ENCODE data around the gene MRAS.

The MRAS gene

GRCh38 chr3:138399766-138400165 lies 51.4 kb downstream of the MRAS start:
- Histone ChIP-seq H3K4me1 (ENCODE audit: control insufficient read depth, insufficient read depth, low read depth, low read length) (no peaks in the 10 kb centered on the region), H4K8ac (ENCODE audit: low read length) (no peak overlapping the region), H2AK5ac (ENCODE audit: low read length, severe bottlenecking) (no peak overlapping the region), H2BK5ac (ENCODE audit: low read depth, low read length, poor library complexity, severe bottlenecking) (no peak overlapping the region), H3K4me3 (ENCODE audit: insufficient read depth in 1 of 2, low read depth in 1 of 2, low read length in 2 of 2) (no peak overlapping the region), H2BK15ac (ENCODE audit: low read depth, poor library complexity, severe bottlenecking) (no peak overlapping the region), H3K18ac (ENCODE audit: low read depth in 1 of 2, low read length in 2 of 2) (no peak overlapping the region), H3K36me3 (ENCODE audit: control insufficient read depth in 1 of 2, insufficient read depth in 2 of 2, low read depth in 1 of 2, low read length in 2 of 2) (peaks cover 41 to 73% of the 10 kb centered on the region in 2 experiments), H3K4me2 (ENCODE audit: low read length, poor library complexity, severe bottlenecking) (no peak overlapping the region), H4K91ac (ENCODE audit: low read length) (no peak overlapping the region), H3K14ac (ENCODE audit: low read length in 2 of 2) (no peak overlapping the region), H2BK12ac (ENCODE audit: low read length in 2 of 2) (no peak overlapping the region), H2AFZ (ENCODE audit: low read depth, low read length) (no peak overlapping the region), H3K79me1 (replicated peaks; ENCODE audit: low read length, poor library complexity, severe bottlenecking) (peaks cover 10% of the 10 kb centered on the region), H3K9ac (ENCODE audit: low read length) (no peak overlapping the region), H2BK120ac (ENCODE audit: low read depth, low read length) (no peak overlapping the region), H3K27ac (ENCODE audit: low read length, poor library complexity, severe bottlenecking) (no peak overlapping the region), H3K27me3 (ENCODE audit: control insufficient read depth in 1 of 2, insufficient read depth in 1 of 2, low read length in 2 of 2) (no peaks in the 10 kb centered on the region), H3K4ac (ENCODE audit: low read depth in 1 of 2, low read length in 2 of 2) (no peak overlapping the region), H3K9me3 (ENCODE audit: control insufficient read depth, low read length) (no peaks in the 10 kb centered on the region), H3K23ac (ENCODE audit: low read length in 2 of 2) (no peak overlapping the region)
- no peak for DNase-seq
- WGBS = 85% methylated on average over 10 of the region's 10 CpGs

GRCh38 chr3:138400651-138401070 lies 52.3 kb downstream of the MRAS start:
- Histone ChIP-seq H3K27ac (ENCODE audit: low read length, poor library complexity, severe bottlenecking) (no peak overlapping the region), H3K27me3 (ENCODE audit: control insufficient read depth in 1 of 2, insufficient read depth in 1 of 2, low read length in 2 of 2) (no peaks in the 10 kb centered on the region), H4K8ac (ENCODE audit: low read length) (no peak overlapping the region), H3K4me1 (ENCODE audit: control insufficient read depth, insufficient read depth, low read depth, low read length) (no peaks in the 10 kb centered on the region), H3K14ac (ENCODE audit: low read length in 2 of 2) (no peak overlapping the region), H3K36me3 (ENCODE audit: control insufficient read depth in 1 of 2, insufficient read depth in 2 of 2, low read depth in 1 of 2, low read length in 2 of 2) (peaks cover 46 to 82% of the 10 kb centered on the region in 2 experiments), H3K4me2 (ENCODE audit: low read length, poor library complexity, severe bottlenecking) (no peak overlapping the region), H2BK12ac (ENCODE audit: low read length in 2 of 2) (no peak overlapping the region), H2BK5ac (ENCODE audit: low read depth, low read length, poor library complexity, severe bottlenecking) (no peak overlapping the region), H4K91ac (ENCODE audit: low read length) (no peak overlapping the region), H3K9ac (ENCODE audit: low read length) (no peak overlapping the region), H2BK15ac (ENCODE audit: low read depth, poor library complexity, severe bottlenecking) (no peak overlapping the region), H3K18ac (ENCODE audit: low read depth in 1 of 2, low read length in 2 of 2) (no peak overlapping the region), H3K9me3 (ENCODE audit: control insufficient read depth, low read length) (no peaks in the 10 kb centered on the region), H2BK120ac (ENCODE audit: low read depth, low read length) (no peak overlapping the region), H3K79me1 (replicated peaks; ENCODE audit: low read length, poor library complexity, severe bottlenecking) (peaks cover 8% of the 10 kb centered on the region), H2AFZ (ENCODE audit: low read depth, low read length) (no peak overlapping the region), H3K23ac (ENCODE audit: low read length in 2 of 2) (no peak overlapping the region), H3K4ac (ENCODE audit: low read depth in 1 of 2, low read length in 2 of 2) (no peak overlapping the region), H2AK5ac (ENCODE audit: low read length, severe bottlenecking) (no peak overlapping the region), H3K4me3 (ENCODE audit: insufficient read depth in 1 of 2, low read depth in 1 of 2, low read length in 2 of 2) (no peak overlapping the region)
- no peak for DNase-seq
- 86% methylated on average over 2 of the region's 2 CpGs for WGBS

DNA sequence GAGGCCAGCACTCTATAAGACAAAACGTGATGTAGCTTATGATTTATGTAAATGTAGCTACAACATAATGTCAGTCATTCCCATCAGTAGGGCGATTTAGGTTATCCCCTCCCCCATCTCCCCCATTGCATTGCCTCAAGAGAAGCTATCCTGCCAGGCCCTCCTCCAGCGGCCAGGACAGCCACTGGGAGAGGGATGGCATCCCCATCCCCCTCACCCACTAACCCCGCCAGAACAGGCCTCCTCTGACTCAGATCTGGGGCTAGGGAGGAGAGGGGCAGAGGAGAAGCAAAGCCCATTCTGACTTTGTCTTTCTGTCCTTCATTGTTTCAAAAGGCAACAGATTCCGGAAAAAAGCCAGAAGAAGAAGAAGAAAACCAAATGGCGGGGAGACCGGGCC lies 53.5 kb downstream of the MRAS start:
- Histone ChIP-seq H3K4me2 (ENCODE audit: low read length, poor library complexity, severe bottlenecking) (no peak overlapping the region), H3K23ac (ENCODE audit: low read length in 2 of 2) (no peak overlapping the region), H3K79me1 (replicated peaks; ENCODE audit: low read length, poor library complexity, severe bottlenecking) (peaks cover 4% of the 10 kb centered on the region), H2BK12ac (ENCODE audit: low read length in 2 of 2) (no peak overlapping the region), H3K9me3 (ENCODE audit: control insufficient read depth, low read length) (no peaks in the 10 kb centered on the region), H3K27me3 (ENCODE audit: control insufficient read depth in 1 of 2, insufficient read depth in 1 of 2, low read length in 2 of 2) (no peaks in the 10 kb centered on the region), H3K4ac (ENCODE audit: low read depth in 1 of 2, low read length in 2 of 2) (no peak overlapping the region), H2BK120ac (ENCODE audit: low read depth, low read length) (no peak overlapping the region), H2AFZ (ENCODE audit: low read depth, low read length) (no peak overlapping the region), H2BK5ac (ENCODE audit: low read depth, low read length, poor library complexity, severe bottlenecking) (no peak overlapping the region), H3K36me3 (ENCODE audit: control insufficient read depth in 1 of 2, insufficient read depth in 2 of 2, low read depth in 1 of 2, low read length in 2 of 2) (peaks cover 44 to 85% of the 10 kb centered on the region in 2 experiments), H4K8ac (ENCODE audit: low read length) (no peak overlapping the region), H3K14ac (ENCODE audit: low read length in 2 of 2) (no peak overlapping the region), H3K9ac (ENCODE audit: low read length) (no peak overlapping the region), H4K91ac (ENCODE audit: low read length) (no peak overlapping the region), H3K4me3 (ENCODE audit: insufficient read depth in 1 of 2, low read depth in 1 of 2, low read length in 2 of 2) (no peak overlapping the region), H2AK5ac (ENCODE audit: low read length, severe bottlenecking) (no peak overlapping the region), H3K4me1 (ENCODE audit: control insufficient read depth, insufficient read depth, low read depth, low read length) (no peaks in the 10 kb centered on the region), H3K27ac (ENCODE audit: low read length, poor library complexity, severe bottlenecking) (no peak overlapping the region), H2BK15ac (ENCODE audit: low read depth, poor library complexity, severe bottlenecking) (no peak overlapping the region), H3K18ac (ENCODE audit: low read depth in 1 of 2, low read length in 2 of 2) (no peak overlapping the region)
- no peak for DNase-seq
- WGBS = 100% methylated on average over 3 of the region's 7 CpGs

DNA sequence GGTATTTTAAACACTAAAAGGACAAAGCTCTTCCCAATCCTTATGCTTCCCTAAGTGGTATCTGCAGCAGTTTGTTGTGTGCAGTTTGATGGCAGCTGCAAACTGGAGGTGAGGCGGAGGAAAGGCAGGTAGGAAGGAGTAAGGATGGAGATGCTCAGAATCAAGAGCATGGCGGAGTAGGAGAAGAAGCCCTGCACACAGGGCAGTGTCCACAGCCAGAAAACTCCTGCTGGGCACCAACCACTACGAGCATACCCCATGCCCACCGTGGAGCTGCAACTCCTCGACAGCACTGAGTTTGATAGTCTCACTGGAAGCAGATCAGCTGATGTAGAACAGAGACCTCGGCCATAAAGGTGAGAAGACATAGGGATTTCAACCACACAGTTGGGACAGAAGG lies 55.7 kb downstream of the MRAS start:
- no peak overlapping the region for H2BK120ac ChIP-seq (ENCODE audit: low read depth, low read length)
- no peaks in the 10 kb centered on the region for H3K27me3 ChIP-seq (ENCODE audit: control insufficient read depth in 1 of 2, insufficient read depth in 1 of 2, low read length in 2 of 2)
- H3K9ac ChIP-seq (ENCODE audit: low read length) = no peak overlapping the region
- no peaks in the 10 kb centered on the region for H3K79me1 ChIP-seq (replicated peaks; ENCODE audit: low read length, poor library complexity, severe bottlenecking)
- WGBS = 94% methylated on average over 6 of the region's 6 CpGs
- H2AFZ ChIP-seq (ENCODE audit: low read depth, low read length) = no peak overlapping the region
- H4K91ac ChIP-seq (ENCODE audit: low read length) = no peak overlapping the region
- H4K8ac ChIP-seq (ENCODE audit: low read length) = no peak overlapping the region
- H3K36me3 ChIP-seq (ENCODE audit: control insufficient read depth in 1 of 2, insufficient read depth in 2 of 2, low read depth in 1 of 2, low read length in 2 of 2) = peaks cover 36 to 67% of the 10 kb centered on the region in 2 experiments
- no peak overlapping the region for H3K14ac ChIP-seq (ENCODE audit: low read length in 2 of 2)
- H3K23ac ChIP-seq (ENCODE audit: low read length in 2 of 2) = no peak overlapping the region
- H2BK12ac ChIP-seq (ENCODE audit: low read length in 2 of 2) = no peak overlapping the region
- H2BK15ac ChIP-seq (ENCODE audit: low read depth, poor library complexity, severe bottlenecking) = no peak overlapping the region
- H3K4me2 ChIP-seq (ENCODE audit: low read length, poor library complexity, severe bottlenecking) = no peak overlapping the region
- no peak overlapping the region for H3K4ac ChIP-seq (ENCODE audit: low read depth in 1 of 2, low read length in 2 of 2)
- H2AK5ac ChIP-seq (ENCODE audit: low read length, severe bottlenecking) = no peak overlapping the region
- no peaks in the 10 kb centered on the region for H3K9me3 ChIP-seq (ENCODE audit: control insufficient read depth, low read length)
- no peak overlapping the region for H2BK5ac ChIP-seq (ENCODE audit: low read depth, low read length, poor library complexity, severe bottlenecking)
- H3K27ac ChIP-seq (ENCODE audit: low read length, poor library complexity, severe bottlenecking) = no peak overlapping the region
- no peak for DNase-seq
- H3K18ac ChIP-seq (ENCODE audit: low read depth in 1 of 2, low read length in 2 of 2) = no peak overlapping the region
- H3K4me3 ChIP-seq (ENCODE audit: insufficient read depth in 1 of 2, low read depth in 1 of 2, low read length in 2 of 2) = no peak overlapping the region
- no peaks in the 10 kb centered on the region for H3K4me1 ChIP-seq (ENCODE audit: control insufficient read depth, insufficient read depth, low read depth, low read length)
